EL (cell line): ENCODE results near the gene APOBEC3A.
A peak's percentile ranks its signal among the peaks of the same experiment; 100 is the strongest.
"Not testable (repeated sequence)": the region's sequence is repeated elsewhere in the genome, so short reads cannot be mapped to it uniquely, and the experiment has no call there.

Experiments
- DNase-seq: peaks from one replicate; pipeline ENCODE4 v3.0.0-alpha.2; 2016

APOBEC3A gene

GRCh38 chr22:38960673-38961072 lies 3.3 kb downstream of the APOBEC3A start:
- DNase-seq: not testable (repeated sequence)

- not testable (repeated sequence) for DNase-seq
These were observed 5.9 kb downstream of the APOBEC3A start for GRCh38 chr22:38963291-38963738.

- DNase-seq: no peak
These were observed 6.5 kb downstream of the APOBEC3A start for GRCh38 chr22:38963872-38964271.

DNA sequence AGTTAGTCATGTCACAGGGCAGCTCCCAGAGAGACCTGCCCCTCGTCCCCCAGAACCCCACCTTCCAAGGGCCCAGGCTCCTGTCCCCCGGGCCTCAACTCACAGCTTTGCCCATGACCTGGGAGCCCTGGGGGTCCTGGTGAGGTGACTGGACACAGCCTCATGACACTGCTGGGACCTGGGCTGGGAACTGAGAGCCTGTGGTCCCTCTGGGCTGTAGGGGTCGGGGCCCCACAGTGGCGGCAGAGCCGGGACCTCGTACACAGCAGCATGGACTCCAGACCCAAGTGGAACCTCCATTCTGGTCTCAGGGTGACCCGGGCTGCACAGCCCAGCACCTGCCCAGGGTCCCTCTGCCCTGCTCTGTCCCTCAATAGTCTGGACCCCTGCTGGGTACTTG lies 6.9 kb downstream of the APOBEC3A start:
- DNase-seq: no peak

DNA sequence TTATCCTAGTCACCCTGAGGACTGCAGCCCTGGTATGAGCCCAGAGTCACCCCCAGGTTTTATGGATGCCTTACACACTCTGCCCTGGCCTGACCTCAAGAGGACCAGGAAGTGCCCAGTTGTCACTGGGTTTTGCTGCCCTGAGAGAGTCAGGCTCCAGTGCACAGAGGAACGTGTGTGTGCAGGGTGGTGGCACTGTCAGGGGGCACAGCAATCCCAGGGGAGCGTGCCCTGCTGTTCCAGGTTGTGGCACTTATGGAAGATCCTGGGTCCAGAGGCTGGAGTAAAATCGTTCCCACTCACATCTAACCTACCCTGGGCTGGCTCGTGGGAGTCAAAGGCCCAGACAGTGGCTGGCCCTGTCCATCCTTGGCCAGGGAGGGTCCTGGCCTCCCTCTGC lies 7.6 kb downstream of the APOBEC3A start:
- no peak for DNase-seq

DNA sequence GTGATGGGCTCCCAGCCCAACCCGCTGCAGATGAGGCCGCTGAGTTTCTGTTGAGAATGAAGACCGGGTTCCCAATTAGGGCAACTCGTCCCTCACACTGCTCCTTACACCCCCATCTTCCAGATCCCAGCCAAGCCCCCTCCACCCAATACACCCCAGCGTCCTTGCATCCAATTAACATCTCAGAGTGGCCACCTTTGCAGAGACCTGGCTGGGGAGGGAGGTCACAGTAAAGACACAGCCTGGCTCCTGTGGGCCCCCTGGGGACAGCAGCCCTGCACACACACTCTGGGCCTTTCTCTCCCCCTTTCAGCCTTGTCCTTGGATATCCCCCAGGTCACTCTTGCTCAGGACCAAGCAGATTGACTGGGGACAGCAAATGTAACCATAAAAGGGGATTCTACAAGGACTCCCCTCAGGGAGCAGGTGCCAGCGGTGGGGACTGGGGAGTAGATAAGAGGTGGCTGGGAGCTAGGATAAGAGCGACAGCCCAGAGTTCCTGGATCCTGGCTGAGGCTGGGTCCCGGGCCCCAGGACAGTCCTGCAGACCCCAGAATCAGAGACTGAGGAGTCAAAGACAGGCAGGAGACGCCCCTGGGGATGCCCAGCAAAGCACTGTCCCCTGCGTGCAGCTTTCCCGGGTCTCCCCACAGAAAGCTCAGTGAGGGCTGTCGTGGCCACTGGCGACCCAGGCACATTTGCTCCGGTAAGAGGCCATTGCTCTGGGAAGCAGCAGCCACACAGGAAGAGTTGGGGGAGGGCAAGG lies 8.4 kb downstream of the APOBEC3A start:
- DNase-seq: no peak

GRCh38 chr22:38966380-38966702 lies 8.9 kb downstream of the APOBEC3A start:
- no peak for DNase-seq

DNA sequence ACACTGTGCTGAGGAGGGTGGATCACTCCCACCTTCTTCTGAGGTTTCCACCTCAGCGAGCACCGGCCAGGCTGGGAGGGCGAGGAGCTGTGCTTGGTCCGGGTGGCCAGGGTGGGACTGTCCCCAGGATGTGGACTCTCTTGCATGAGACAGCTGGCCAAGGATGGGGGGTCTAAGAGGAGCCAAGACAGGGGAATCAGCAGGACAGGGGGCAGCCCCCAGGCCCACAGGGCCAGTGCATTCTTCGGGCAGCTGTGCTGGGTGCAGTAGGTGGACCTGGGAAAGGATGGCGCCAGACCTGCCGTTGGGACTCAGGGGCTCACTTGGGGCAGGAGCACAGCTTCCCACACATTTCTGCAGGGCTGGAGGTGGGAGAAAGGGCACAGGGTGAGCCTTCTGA lies 9.5 kb downstream of the APOBEC3A start:
- no peak for DNase-seq

GRCh38 chr22:38967451-38968450 lies 10.3 kb downstream of the APOBEC3A start:
- DNase-seq: no peak

DNA sequence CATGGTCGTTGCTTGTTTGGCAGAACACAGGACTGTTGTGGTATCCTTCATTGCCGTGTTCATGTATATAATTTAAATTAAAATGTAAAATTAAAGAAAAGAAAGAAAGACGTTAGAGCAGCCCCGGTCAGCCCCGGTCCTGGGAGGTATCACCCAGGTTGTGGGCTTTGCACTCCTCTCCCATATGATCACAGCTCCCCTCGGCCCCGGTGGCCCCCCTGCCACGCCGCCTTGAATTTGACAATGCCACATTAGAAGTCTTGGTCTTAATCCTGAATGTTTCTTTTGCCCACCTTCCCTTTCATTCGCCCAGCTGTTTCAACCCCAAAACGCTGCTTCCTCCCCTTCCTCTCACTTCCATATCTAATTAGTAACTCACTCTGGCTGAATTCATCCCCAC lies 11.4 kb downstream of the APOBEC3A start:
- no peak for DNase-seq

DNA sequence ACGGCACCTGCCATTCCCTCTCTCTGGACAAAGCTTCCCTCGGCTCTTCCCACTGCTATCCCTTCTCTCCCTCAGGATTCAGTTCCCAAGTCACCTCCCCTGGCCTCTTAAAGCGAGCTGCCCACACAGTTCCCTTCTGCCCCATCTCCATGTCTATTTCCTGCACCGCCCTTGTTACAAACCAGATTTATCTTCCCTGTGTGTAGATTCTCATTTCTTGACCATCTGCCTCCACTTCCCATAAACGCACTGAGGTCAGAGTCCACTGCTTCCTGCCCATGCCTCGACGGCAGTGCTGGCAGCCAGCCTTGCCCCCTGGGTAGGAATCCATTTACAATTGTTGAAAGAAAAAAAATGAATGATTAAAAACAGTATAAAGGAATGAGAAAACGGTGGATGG lies 13.1 kb downstream of the APOBEC3A start:
- no peak for DNase-seq

DNA sequence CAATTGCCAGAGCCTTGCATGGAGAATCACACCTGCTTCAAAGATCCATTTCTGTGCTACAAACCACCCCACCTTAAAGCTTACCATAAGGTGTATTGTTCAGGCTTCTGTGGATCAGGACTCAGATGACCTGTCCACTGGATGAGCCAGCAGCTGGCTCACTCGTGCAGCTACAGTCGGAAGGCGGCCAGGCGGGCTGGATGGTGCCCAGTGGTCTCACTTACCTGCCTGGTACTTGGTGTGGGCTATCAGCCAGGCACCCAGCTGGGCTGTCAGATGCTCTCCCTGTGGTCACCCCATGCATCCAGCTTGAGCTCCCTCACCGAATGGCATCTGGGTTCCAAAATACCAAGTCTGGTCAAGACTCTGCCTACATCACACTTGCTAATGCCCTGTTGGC lies 13.8 kb downstream of the APOBEC3A start:
- DNase-seq: no peak

DNA sequence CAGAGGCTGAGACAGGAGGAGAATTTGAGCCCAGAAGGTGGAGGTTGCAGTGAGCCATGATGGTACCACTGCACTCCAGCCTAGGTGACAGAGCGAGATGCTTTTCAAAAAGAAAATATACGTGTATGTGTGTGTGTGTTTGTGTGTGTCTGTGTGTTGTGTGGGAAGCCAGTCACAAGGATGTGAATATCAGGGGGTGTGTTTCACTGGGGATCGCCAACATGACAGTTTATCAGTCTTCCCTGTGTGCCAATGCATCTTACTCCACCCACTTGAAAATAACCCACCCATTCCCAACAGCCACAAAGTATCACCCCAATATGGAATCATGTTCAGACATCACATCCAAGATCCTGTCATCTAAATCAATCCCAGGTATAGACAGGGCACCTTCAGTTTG lies 14.4 kb downstream of the APOBEC3A start:
- no peak for DNase-seq

GRCh38 chr22:38972558-38972957 lies 15.1 kb downstream of the APOBEC3A start:
- DNase-seq: no peak

DNA sequence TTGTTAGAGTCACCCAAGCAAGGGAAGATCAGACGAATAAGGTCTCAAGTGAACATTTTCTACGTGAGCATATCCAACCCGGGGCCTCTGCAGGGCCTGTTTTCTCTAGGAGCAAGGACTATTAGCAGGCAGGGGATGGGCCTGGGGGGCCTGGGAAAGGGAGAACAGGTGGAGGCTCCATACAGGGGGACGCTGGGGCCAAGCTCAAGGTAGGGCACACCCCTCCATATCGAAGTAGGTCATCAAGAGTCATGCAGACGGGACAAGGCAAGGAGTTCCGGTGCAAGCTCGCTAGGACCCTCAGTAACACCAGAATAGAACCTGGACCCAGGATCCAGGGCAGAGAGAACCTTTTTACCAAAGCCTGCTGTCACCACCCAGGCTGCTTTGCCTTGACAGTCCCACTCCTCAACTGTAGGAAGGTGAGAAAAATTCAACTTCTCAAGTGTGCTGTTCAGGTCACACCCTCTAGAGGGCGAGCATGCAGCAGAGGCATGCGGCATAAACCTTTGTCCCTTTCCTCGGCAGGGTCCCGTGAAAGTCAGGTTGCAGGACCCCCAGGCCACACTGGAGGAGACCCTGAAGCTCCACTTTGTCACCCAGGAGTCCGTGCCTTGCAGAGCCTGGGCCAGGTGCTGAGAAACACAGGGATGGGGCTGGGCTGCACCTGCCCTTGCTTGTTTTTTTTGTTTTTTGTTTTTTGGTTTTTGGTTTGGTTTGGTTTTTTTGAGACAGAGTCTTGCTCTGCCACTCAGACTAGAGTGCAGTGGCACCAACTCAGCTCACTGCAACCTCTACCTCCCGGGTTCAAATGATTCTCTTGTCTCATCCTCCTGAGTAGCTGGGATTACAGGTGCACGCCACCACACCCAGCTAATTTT lies 16.1 kb downstream of the APOBEC3A start:
- DNase-seq: no peak

DNA sequence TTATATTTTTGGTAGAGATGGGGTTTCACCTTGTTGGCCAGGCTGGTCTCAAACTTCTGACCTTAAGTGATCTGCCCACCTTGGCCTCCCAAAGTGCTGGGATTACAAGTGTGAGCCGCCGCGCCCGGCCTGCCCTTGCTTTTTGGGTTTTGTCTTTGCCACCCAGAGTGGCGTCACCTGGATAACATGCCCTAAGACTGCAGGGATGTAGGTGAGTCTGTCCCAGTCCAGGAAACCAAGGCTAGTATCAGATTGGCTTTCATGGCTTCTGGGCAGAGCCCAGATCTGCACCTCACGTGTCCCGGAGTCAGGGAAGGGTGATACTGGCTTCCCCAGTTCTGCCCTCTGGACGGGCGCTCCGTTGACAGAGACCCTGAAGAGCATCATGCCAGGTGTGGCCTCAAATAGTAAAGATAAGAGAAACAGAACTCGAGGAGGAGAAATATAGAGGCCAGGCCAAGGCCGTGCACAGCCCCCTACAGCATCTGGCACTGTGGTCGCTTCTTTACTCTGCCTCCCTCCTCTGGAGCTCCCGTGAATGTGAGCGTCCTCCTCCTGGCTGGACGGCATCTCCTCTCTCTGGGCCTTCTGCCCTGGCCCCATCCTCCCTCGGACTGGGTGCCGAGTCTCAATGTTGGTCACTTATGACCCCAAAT lies 16.9 kb downstream of the APOBEC3A start:
- DNase-seq: no peak

- no peak for DNase-seq
These were observed 17.4 kb downstream of the APOBEC3A start for GRCh38 chr22:38974826-38975175.

GRCh38 chr22:38977289-38977688 lies 19.9 kb downstream of the APOBEC3A start:
- DNase-seq: not testable (repeated sequence)

DNA sequence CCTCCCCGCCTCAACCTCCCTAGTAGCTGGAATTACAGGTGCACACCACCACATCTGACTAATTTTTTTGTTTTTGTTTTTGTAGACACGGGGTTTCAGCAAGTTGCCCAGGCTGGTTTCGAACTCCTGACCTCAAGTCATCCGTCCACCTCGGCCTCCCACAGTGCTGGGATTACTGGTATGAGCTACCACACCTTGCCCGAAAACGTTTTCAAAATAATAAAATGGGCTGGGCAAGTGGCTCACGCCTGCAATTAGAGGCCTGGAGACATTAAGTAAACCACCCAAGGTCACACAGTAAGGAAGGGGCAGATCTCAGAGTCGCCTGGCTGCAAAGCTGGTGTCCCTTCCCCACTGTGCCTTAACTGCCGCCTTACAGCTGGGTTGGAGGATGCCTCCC lies 23.2 kb downstream of the APOBEC3A start:
- not testable (repeated sequence) for DNase-seq

DNA sequence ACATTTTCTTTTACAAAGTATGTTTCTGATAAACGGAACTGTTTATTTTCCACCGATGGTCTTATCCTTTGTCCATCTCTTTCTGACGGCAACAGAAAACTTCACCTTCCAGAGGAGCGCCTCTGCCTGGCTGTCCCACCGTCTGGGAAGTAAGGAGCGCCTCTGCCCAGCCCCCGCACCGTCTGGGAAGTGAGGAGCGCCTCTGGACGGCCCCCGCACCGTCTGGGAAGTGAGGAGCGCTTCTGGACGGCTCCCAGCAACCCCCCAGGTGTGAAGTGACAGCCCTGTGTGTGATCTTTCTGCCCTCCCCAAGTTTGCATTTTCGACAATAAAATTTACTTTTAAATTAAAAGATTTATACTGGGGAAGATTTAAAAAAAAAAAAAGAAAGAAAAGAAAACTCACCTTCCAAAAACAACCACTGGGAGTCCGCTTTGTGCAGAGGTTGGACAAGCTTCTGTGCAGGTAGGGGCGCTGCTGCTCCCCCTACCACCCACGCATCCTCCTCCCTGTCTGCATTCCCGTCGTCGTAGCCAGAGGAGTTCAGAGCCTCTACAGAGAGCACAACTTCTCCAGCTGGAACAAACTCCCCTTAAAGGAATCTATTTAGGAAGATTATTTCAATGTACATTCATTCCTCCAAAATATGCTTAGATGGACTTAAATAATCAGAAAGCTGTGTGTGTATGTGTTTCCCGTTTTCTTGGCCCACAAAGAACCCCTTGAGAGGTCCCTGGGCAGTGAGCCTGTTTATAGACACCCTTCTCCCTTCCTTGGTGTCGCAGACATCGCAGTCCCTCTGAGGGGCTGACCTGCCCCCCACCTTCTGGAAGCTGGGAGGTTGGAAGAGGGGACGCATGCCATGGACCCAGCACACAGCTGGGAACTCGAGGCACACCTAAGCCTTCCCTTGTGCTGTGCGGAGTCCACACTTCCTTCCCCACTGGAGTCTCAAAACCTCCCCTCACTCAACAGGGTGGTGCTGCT lies 23.9 kb downstream of the APOBEC3A start:
- peak; percentile 33 for DNase-seq
